ENCODE data around the gene ATP11A.

Gene ATP11A

GRCh38 chr13:112771877-112772538 is 82.2 kb downstream of the ATP11A start:
- Histone ChIP-seq H3K27me3 (ENCODE audit: control insufficient read depth, insufficient read depth, low read length) (no peaks in the 10 kb centered on the region), H3K27ac (ENCODE audit: low read length) (no peak overlapping the region), H3K4me1 (ENCODE audit: control insufficient read depth, low read depth, low read length) (no peaks in the 10 kb centered on the region)

GRCh38 chr13:112772539-112772909 is 82.7 kb downstream of the ATP11A start:
- Histone ChIP-seq H3K9me3 (ENCODE audit: control insufficient read depth, low read depth, low read length) (no peaks in the 10 kb centered on the region), H3K36me3 (ENCODE audit: control insufficient read depth, low read depth, low read length) (no peaks in the 10 kb centered on the region), H3K4me3 (ENCODE audit: low read length) (no peak overlapping the region), H3K27ac (ENCODE audit: low read length) (no peak overlapping the region), H3K27me3 (ENCODE audit: control insufficient read depth, insufficient read depth, low read length) (no peaks in the 10 kb centered on the region), H3K4me1 (ENCODE audit: control insufficient read depth, low read depth, low read length) (no peaks in the 10 kb centered on the region), H3K9ac (ENCODE audit: low read length) (no peak overlapping the region)

More at GRCh38 chr13:112771877-112772538, 82.2 kb downstream of the ATP11A start:
- Histone ChIP-seq H3K36me3 (ENCODE audit: control insufficient read depth, low read depth, low read length) (no peaks in the 10 kb centered on the region), H3K9me3 (ENCODE audit: control insufficient read depth, low read depth, low read length) (no peaks in the 10 kb centered on the region), H3K4me3 (ENCODE audit: low read length) (no peak overlapping the region), H3K9ac (ENCODE audit: low read length) (no peak overlapping the region)

- H3K4me1 ChIP-seq (ENCODE audit: control insufficient read depth, low read depth, low read length) = no peaks in the 10 kb centered on the region
- H3K9ac ChIP-seq (ENCODE audit: low read length) = no peak overlapping the region
Measured at GRCh38 chr13:112772929-112773328, 83.1 kb downstream of the ATP11A start.

GRCh38 chr13:112773601-112774447 is 84.0 kb downstream of the ATP11A start:
- Histone ChIP-seq H3K27ac (ENCODE audit: low read length) (no peak overlapping the region), H3K4me3 (ENCODE audit: low read length) (no peak overlapping the region), H3K9me3 (ENCODE audit: control insufficient read depth, low read depth, low read length) (no peaks in the 10 kb centered on the region)

More at GRCh38 chr13:112772929-112773328, 83.1 kb downstream of the ATP11A start:
- no peaks in the 10 kb centered on the region for H3K9me3 ChIP-seq (ENCODE audit: control insufficient read depth, low read depth, low read length)
- H3K4me3 ChIP-seq (ENCODE audit: low read length) = no peak overlapping the region
- H3K36me3 ChIP-seq (ENCODE audit: control insufficient read depth, low read depth, low read length) = no peaks in the 10 kb centered on the region
- no peaks in the 10 kb centered on the region for H3K27me3 ChIP-seq (ENCODE audit: control insufficient read depth, insufficient read depth, low read length)
- no peak overlapping the region for H3K27ac ChIP-seq (ENCODE audit: low read length)

GRCh38 chr13:112774448-112774792 is 84.6 kb downstream of the ATP11A start:
- no peak overlapping the region for H3K4me3 ChIP-seq (ENCODE audit: low read length)
- no peaks in the 10 kb centered on the region for H3K27me3 ChIP-seq (ENCODE audit: control insufficient read depth, insufficient read depth, low read length)
- H3K4me1 ChIP-seq (ENCODE audit: control insufficient read depth, low read depth, low read length) = no peaks in the 10 kb centered on the region
- H3K27ac ChIP-seq (ENCODE audit: low read length) = no peak overlapping the region
- no peaks in the 10 kb centered on the region for H3K36me3 ChIP-seq (ENCODE audit: control insufficient read depth, low read depth, low read length)
- no peaks in the 10 kb centered on the region for H3K9me3 ChIP-seq (ENCODE audit: control insufficient read depth, low read depth, low read length)
- no peak overlapping the region for H3K9ac ChIP-seq (ENCODE audit: low read length)

More at GRCh38 chr13:112773601-112774447, 84.0 kb downstream of the ATP11A start:
- H3K9ac ChIP-seq (ENCODE audit: low read length) = no peak overlapping the region
- no peaks in the 10 kb centered on the region for H3K4me1 ChIP-seq (ENCODE audit: control insufficient read depth, low read depth, low read length)
- no peaks in the 10 kb centered on the region for H3K27me3 ChIP-seq (ENCODE audit: control insufficient read depth, insufficient read depth, low read length)
- no peaks in the 10 kb centered on the region for H3K36me3 ChIP-seq (ENCODE audit: control insufficient read depth, low read depth, low read length)

GRCh38 chr13:112774829-112775565 is 85.2 kb downstream of the ATP11A start:
- Histone ChIP-seq H3K4me3 (ENCODE audit: low read length) (no peak overlapping the region), H3K9me3 (ENCODE audit: control insufficient read depth, low read depth, low read length) (no peaks in the 10 kb centered on the region), H3K9ac (ENCODE audit: low read length) (no peak overlapping the region), H3K27me3 (ENCODE audit: control insufficient read depth, insufficient read depth, low read length) (no peaks in the 10 kb centered on the region), H3K36me3 (ENCODE audit: control insufficient read depth, low read depth, low read length) (no peaks in the 10 kb centered on the region), H3K27ac (ENCODE audit: low read length) (no peak overlapping the region), H3K4me1 (ENCODE audit: control insufficient read depth, low read depth, low read length) (no peaks in the 10 kb centered on the region)

GRCh38 chr13:112775791-112776279 is 86.0 kb downstream of the ATP11A start:
- H3K4me3 ChIP-seq (ENCODE audit: low read length) = no peak overlapping the region
- H3K36me3 ChIP-seq (ENCODE audit: control insufficient read depth, low read depth, low read length) = no peaks in the 10 kb centered on the region
- no peak overlapping the region for H3K27ac ChIP-seq (ENCODE audit: low read length)
- no peak overlapping the region for H3K9ac ChIP-seq (ENCODE audit: low read length)
- no peaks in the 10 kb centered on the region for H3K27me3 ChIP-seq (ENCODE audit: control insufficient read depth, insufficient read depth, low read length)
- no peaks in the 10 kb centered on the region for H3K9me3 ChIP-seq (ENCODE audit: control insufficient read depth, low read depth, low read length)
- H3K4me1 ChIP-seq (ENCODE audit: control insufficient read depth, low read depth, low read length) = peaks cover 7% of the 10 kb centered on the region

- H3K27me3 ChIP-seq (ENCODE audit: control insufficient read depth, insufficient read depth, low read length) = no peaks in the 10 kb centered on the region
- H3K4me1 ChIP-seq (ENCODE audit: control insufficient read depth, low read depth, low read length) = peaks cover 10% of the 10 kb centered on the region
- no peaks in the 10 kb centered on the region for H3K9me3 ChIP-seq (ENCODE audit: control insufficient read depth, low read depth, low read length)
- no peak overlapping the region for H3K4me3 ChIP-seq (ENCODE audit: low read length)
- no peaks in the 10 kb centered on the region for H3K36me3 ChIP-seq (ENCODE audit: control insufficient read depth, low read depth, low read length)
- no peak overlapping the region for H3K9ac ChIP-seq (ENCODE audit: low read length)
- no peak overlapping the region for H3K27ac ChIP-seq (ENCODE audit: low read length)
Measured at GRCh38 chr13:112776354-112776753, 86.5 kb downstream of the ATP11A start.

GRCh38 chr13:112776971-112777370 is 87.1 kb downstream of the ATP11A start:
- no peaks in the 10 kb centered on the region for H3K36me3 ChIP-seq (ENCODE audit: control insufficient read depth, low read depth, low read length)
- H3K4me3 ChIP-seq (ENCODE audit: low read length) = no peak overlapping the region
- H3K9ac ChIP-seq (ENCODE audit: low read length) = no peak overlapping the region
- H3K27me3 ChIP-seq (ENCODE audit: control insufficient read depth, insufficient read depth, low read length) = no peaks in the 10 kb centered on the region
- H3K9me3 ChIP-seq (ENCODE audit: control insufficient read depth, low read depth, low read length) = no peaks in the 10 kb centered on the region
- peaks cover 10% of the 10 kb centered on the region for H3K4me1 ChIP-seq (ENCODE audit: control insufficient read depth, low read depth, low read length)
- H3K27ac ChIP-seq (ENCODE audit: low read length) = no peak overlapping the region

GRCh38 chr13:112777637-112778406 is 88.0 kb downstream of the ATP11A start:
- no peaks in the 10 kb centered on the region for H3K36me3 ChIP-seq (ENCODE audit: control insufficient read depth, low read depth, low read length)
- H3K4me3 ChIP-seq (ENCODE audit: low read length) = no peak overlapping the region
- no peaks in the 10 kb centered on the region for H3K9me3 ChIP-seq (ENCODE audit: control insufficient read depth, low read depth, low read length)
- no peak overlapping the region for H3K27ac ChIP-seq (ENCODE audit: low read length)
- peaks cover 10% of the 10 kb centered on the region for H3K4me1 ChIP-seq (ENCODE audit: control insufficient read depth, low read depth, low read length)
- no peak overlapping the region for H3K9ac ChIP-seq (ENCODE audit: low read length)
- no peaks in the 10 kb centered on the region for H3K27me3 ChIP-seq (ENCODE audit: control insufficient read depth, insufficient read depth, low read length)
